Lower leg skin (tissue), 4 donors: ENCODE data around the gene KCNIP4. TPM values are rescaled to one million over a fixed set of nuclear protein-coding genes. Genes with fewer than 3 reads are reported as not detected.

ENCODE experiments used
- DNase-seq, 2 donors: peaks; one replicate each; pipeline ENCODE4 v3.0.0-alpha.2; 2019; ENCODE audit warnings: low spot score in 2 of 2
- H3K4me3 ChIP-seq: fragments of 200-600 bp; sonication (generic); 2 replicates; pipeline ENCODE4 v1.5.1; 2017; ENCODE audit warnings: mild to moderate bottlenecking, low read depth; ENCODE audit not compliant: poor library complexity, severe bottlenecking
- CTCF ChIP-seq, 3 donors: fragments of 450-650 bp; IDR thresholded peaks; one replicate each; pipeline ENCODE4 v1.5.1; 2016; ENCODE audit warnings: antibody characterized with exemption in 3 of 3, mild to moderate bottlenecking in 3 of 3, moderate library complexity in 2 of 3
- POLR2A ChIP-seq, 2 donors: fragments of 450-650 bp; IDR thresholded peaks; one replicate each; pipeline ENCODE4 v1.6.1; 2016 to 2017; ENCODE audit warnings: antibody characterized with exemption in 2 of 2, mild to moderate bottlenecking in 1 of 2, moderate library complexity in 1 of 2
- WGBS, 2 donors: methylation state at CpG; one replicate each; pipeline ENCODE4 v1.1.5; 2018; 5-methylcytosine and 5-hydroxymethylcytosine counted together
- intact Hi-C: fragments of 100-400 bp; cut with DNase I; formaldehyde crosslinking; loops from one replicate; pipeline ENCODE4 v1.15.0; 2023; ENCODE audit warnings: low total_unique reads
- total RNA-seq, 4 donors: library from RNA; depleted of rRNA; stranded (reverse); fragments of >200 nt; gene quantifications; one replicate each; pipeline ENCODE4 v1.1.0, GENCODE V29; 2016

The KCNIP4 gene
- total RNA-seq, 4 donors from 2014 or later, result not detected

GRCh38 chr4:21677173-21677572 lies 271.4 kb downstream of the KCNIP4 start:
- no peak overlapping the region for H3K4me3 ChIP-seq
- intact Hi-C loops, result no loop called here
- no peak for DNase-seq
- TF ChIP-seq CTCF (IDR thresholded peaks at IDR 0.05) (no peak), POLR2A (IDR thresholded peaks at IDR 0.05) (no peak)

GRCh38 chr4:21664355-21664754 lies 284.2 kb downstream of the KCNIP4 start:
- no peak for DNase-seq
- no peak overlapping the region for H3K4me3 ChIP-seq
- intact Hi-C loops, result no loop called here
- WGBS, 2 donors, result 29 to 39% methylated on average over 2 of the region's 2 CpGs
- TF ChIP-seq POLR2A (IDR thresholded peaks at IDR 0.05) (no peak), CTCF (IDR thresholded peaks at IDR 0.05) (no peak)

GRCh38 chr4:21656832-21657231 lies 291.7 kb downstream of the KCNIP4 start:
- DNase-seq, result no peak
- intact Hi-C loops, result no loop called here
- no peak overlapping the region for H3K4me3 ChIP-seq
- 26 to 59% methylated on average over 2 of the region's 2 CpGs for WGBS, 2 donors
- TF ChIP-seq CTCF (IDR thresholded peaks at IDR 0.05), result no peak
- no peak for TF ChIP-seq POLR2A (IDR thresholded peaks at IDR 0.05)

GRCh38 chr4:21655031-21655430 lies 293.5 kb downstream of the KCNIP4 start:
- TF ChIP-seq CTCF (IDR thresholded peaks at IDR 0.05), result no peak
- no peak for TF ChIP-seq POLR2A (IDR thresholded peaks at IDR 0.05)
- no peak for DNase-seq
- no peak overlapping the region for H3K4me3 ChIP-seq
- intact Hi-C loops, result no loop called here
- 55 to 61% methylated on average over 4 of the region's 4 CpGs for WGBS, 2 donors

GRCh38 chr4:21652508-21653231 lies 295.9 kb downstream of the KCNIP4 start:
- no peak for DNase-seq
- TF ChIP-seq POLR2A (IDR thresholded peaks at IDR 0.05) (no peak), CTCF (IDR thresholded peaks at IDR 0.05) (no peak)
- WGBS, 2 donors, result 71 to 80% methylated on average over 3 of the region's 3 CpGs
- no peak overlapping the region for H3K4me3 ChIP-seq
- intact Hi-C loops, result no loop called here
